DND-41 (cell line): Measurements from ENCODE around the gene ZBTB34.

Source experiments
- EZH2 ChIP-seq: IDR thresholded peaks from 3 replicates; pipeline ENCODE4 v1.6.1; 2012; ENCODE audit warnings: borderline replicate concordance, low read depth, mild to moderate bottlenecking, moderate library complexity, low read length, inconsistent platforms; ENCODE audit not compliant: severe bottlenecking
- TF ChIP-seq, protein P1 (sequence below): IDR thresholded peaks from 2 replicates; pipeline ENCODE4 v1.5.1; 2012; ENCODE audit warnings: borderline replicate concordance, low read length, moderate library complexity, mild to moderate bottlenecking; ENCODE audit not compliant: poor library complexity, severe bottlenecking; ENCODE audit errors: extremely low read depth

DNA sequence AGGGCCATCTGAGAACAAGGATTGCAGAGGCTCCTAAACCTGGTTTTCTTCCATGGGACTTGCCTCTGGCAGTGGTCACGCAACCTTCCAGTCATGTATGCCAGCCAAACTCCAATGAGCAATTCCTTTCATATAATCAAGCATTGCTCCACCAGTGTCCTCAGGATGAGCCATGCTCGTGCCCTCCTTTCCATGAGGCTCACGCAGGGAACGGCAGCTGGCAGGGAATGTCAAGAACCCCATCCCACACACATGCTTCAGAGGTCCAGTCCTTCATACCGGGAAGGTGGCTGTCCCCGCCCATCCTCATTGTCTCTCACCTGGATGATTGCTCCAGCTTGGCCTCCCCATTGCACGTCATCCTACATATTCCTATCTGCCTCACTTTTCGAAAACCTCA is 13.4 kb upstream of the ZBTB34 start:
- TF ChIP-seq EZH2: no peak
- TF ChIP-seq, protein P1, sequence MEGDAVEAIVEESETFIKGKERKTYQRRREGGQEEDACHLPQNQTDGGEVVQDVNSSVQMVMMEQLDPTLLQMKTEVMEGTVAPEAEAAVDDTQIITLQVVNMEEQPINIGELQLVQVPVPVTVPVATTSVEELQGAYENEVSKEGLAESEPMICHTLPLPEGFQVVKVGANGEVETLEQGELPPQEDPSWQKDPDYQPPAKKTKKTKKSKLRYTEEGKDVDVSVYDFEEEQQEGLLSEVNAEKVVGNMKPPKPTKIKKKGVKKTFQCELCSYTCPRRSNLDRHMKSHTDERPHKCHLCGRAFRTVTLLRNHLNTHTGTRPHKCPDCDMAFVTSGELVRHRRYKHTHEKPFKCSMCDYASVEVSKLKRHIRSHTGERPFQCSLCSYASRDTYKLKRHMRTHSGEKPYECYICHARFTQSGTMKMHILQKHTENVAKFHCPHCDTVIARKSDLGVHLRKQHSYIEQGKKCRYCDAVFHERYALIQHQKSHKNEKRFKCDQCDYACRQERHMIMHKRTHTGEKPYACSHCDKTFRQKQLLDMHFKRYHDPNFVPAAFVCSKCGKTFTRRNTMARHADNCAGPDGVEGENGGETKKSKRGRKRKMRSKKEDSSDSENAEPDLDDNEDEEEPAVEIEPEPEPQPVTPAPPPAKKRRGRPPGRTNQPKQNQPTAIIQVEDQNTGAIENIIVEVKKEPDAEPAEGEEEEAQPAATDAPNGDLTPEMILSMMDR: no peak
